NOMO-1 treated with DMSO at 0.1 percent for 48 hours (cell line): Measurements from ENCODE around the gene MAPKAP1.

Experiments used
- DNase-seq: peaks from one replicate; lab custom pipeline; 2025; ENCODE audit not compliant: unreplicated experiment; lab: John Stamatoyannopoulos, UW

Gene MAPKAP1

GRCh38 chr9:125464591-125465385, 242.2 kb downstream of the MAPKAP1 start:
- DNase-seq = no peak

GRCh38 chr9:125463926-125464325, 243.1 kb downstream of the MAPKAP1 start:
- DNase-seq = no peak

- no peak for DNase-seq
Observed at GRCh38 chr9:125462861-125463291, 244.1 kb downstream of the MAPKAP1 start.

GRCh38 chr9:125461636-125462190, 245.3 kb downstream of the MAPKAP1 start:
- no peak for DNase-seq

- DNase-seq = no peak
Observed at GRCh38 chr9:125460883-125461635, 245.9 kb downstream of the MAPKAP1 start.

GRCh38 chr9:125460346-125460745, 246.7 kb downstream of the MAPKAP1 start:
- no peak for DNase-seq

GRCh38 chr9:125457357-125457756, 249.7 kb downstream of the MAPKAP1 start:
- DNase-seq = no peak

GRCh38 chr9:125455876-125456275, 251.1 kb downstream of the MAPKAP1 start:
- no peak for DNase-seq

GRCh38 chr9:125455132-125455531, 251.9 kb downstream of the MAPKAP1 start:
- DNase-seq = no peak

- DNase-seq = no peak
Observed at GRCh38 chr9:125447202-125447802, 259.7 kb downstream of the MAPKAP1 start.

- DNase-seq = no peak
Observed at GRCh38 chr9:125446561-125447094, 260.4 kb downstream of the MAPKAP1 start.

- DNase-seq = no peak
Observed at GRCh38 chr9:125444956-125445506, 262.0 kb downstream of the MAPKAP1 start.

GRCh38 chr9:125444166-125444565, 262.8 kb downstream of the MAPKAP1 start:
- no peak for DNase-seq

GRCh38 chr9:125443367-125443766, 263.6 kb downstream of the MAPKAP1 start:
- DNase-seq = no peak

- no peak for DNase-seq
Observed at GRCh38 chr9:125442452-125442851, 264.6 kb downstream of the MAPKAP1 start.

GRCh38 chr9:125440411-125440810, 266.6 kb downstream of the MAPKAP1 start:
- no peak for DNase-seq

- DNase-seq = no peak
Observed at GRCh38 chr9:125439434-125440272, 267.4 kb downstream of the MAPKAP1 start.

GRCh38 chr9:125438506-125439433, 268.2 kb downstream of the MAPKAP1 start:
- no peak for DNase-seq

GRCh38 chr9:125437771-125438221, 269.2 kb downstream of the MAPKAP1 start:
- no peak for DNase-seq
